HG03280 (cell line): ENCODE measurements around the gene ZBTB45.
"Not testable (repeated sequence)": the region's sequence is repeated elsewhere in the genome, so short reads cannot be mapped to it uniquely, and the experiment has no call there.

Experiments used
- ATAC-seq: cut with Tn5 transposase; IDR thresholded peaks from one replicate; pipeline ENCODE4 v1.9.1; 2021; ENCODE audit warnings: mild to moderate bottlenecking, moderate library complexity; ENCODE audit not compliant: unreplicated experiment

ZBTB45 gene

DNA sequence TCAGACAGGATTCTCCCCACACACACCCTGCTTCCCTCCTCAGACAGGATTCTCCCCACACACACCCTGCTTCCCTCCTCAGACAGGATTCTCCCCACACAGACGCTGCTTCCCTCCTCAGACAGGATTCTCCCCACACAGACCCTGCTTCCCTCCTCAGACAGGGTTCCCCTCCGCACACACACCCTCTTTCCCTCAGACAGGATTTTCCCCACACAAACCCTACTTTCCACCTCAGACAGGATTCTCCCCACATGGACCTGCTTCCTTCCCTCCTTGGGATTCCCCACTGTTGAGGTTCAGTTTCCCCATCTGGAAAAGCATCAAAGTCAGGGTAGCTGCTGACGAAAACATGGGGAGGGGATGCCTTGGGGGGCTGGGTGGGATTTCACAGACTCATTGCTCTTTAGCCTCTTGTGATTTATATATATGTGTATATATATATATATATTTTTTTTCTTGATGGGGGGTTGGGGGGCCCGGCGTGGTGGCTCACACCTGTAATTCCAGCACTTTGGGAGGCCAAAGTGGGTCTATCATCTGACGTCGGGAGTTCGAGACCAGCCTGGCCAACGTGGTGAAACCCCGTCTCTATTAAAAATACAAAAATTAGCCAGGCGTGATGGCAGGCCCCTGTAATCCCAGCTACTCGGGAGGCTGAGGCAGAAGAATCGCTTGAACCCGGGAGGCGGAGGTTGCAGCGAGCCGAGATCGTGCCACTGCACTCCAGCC is 23.2 kb upstream of the ZBTB45 start:
- not testable (repeated sequence) for ATAC-seq

DNA sequence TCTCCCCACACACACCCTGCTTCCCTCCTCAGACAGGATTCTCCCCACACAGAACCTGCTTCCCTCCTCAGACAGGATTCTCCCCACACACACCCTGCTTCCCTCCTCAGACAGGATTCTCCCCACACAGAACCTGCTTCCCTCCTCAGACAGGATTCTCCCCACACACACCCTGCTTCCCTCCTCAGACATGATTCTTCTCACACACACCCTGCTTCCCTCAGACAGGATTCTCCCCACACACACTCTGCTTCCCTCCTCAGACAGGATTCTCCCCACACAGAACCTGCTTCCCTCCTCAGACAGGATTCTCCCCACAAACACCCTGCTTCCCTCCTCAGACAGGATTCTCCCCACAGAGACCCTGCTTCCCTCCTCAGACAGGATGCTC is 19.6 kb upstream of the ZBTB45 start:
- not testable (repeated sequence) for ATAC-seq

DNA sequence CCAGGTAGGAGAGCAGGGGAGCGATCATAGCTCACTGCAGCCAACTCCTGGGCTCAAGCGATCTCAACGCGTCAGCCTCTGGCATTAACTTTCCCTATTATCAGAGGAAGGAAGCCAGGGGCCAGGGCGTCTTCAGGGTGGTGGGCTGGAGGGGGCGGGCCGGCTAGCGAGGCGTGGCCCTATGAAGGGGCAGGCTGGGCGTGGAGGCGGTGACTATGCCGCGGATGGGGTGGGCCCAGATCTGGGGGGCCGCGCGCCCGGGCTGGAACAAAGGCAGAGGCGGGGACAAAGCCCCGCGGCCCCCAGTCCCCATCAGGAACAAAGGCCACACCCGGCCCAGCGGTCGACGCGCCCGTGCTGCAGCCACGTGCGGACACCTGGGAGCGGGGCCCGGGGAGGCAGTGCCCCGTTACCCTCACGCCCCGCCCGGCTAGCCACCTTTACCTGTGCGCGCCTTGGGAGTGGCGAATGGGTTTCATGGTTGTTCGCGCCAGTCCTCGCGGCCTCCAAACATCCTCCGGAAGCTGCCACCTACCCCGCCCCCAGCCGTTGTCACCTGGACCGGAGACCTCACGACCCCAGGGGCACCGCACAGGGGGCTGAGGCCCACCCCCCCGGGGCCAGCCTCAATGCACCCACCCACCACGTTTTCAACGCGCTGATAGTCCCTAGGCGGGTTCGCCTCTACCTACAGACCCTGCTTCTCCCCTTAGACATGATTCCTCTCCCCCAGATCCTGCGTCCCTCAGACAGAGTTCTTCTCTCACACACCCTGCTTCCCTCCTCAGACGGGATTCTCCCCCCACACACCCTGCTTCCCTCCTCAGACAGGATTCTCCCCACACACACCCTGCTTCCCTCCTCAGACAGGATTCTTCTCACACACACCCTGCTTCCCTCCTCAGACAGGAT is 18.9 kb upstream of the ZBTB45 start:
- no peak for ATAC-seq

DNA sequence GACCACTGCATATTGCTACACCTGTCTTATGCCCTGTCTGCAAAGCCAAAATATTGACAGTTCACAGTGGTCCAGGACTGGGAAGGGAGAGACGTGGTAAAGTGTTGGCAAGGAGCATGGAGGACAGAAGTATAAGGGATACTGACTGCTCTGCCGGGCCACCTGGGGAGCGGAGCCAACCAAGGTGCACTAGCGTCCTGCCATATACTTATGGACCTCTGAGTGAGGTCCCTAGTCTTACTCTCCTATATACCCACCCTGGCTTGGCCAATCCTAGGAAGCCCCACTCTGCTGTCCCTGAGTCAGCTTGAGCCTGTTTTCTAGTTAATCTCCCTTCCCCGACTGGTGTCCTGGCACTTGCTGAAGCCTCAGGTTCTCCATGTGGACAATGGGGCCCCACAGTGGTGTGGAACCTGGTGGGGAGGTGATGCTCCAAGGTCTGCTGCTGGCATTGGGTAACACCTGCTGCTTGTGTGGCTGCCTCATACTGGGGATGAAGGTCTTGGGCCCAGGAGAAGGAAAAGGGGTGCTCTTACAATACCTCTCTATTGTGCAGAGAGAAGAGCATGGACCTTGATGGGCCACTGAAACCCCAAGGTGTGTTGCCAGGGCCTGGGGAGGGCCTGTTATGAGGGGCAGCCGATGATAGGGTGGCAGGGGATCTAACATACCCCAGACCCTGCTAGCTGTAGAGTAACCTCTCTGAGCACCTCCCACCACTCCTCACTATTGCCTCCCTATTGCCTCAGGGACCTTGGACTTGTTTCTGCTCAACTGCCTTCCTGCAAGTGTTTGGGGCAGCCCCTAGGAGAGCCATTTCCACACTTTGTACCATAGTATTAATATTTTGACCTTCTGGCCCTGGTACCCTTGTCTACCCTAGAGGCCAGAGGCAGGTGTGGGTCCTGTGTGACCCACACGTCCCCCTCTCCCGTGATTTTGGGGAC is 17.5 kb upstream of the ZBTB45 start:
- ATAC-seq: no peak

DNA sequence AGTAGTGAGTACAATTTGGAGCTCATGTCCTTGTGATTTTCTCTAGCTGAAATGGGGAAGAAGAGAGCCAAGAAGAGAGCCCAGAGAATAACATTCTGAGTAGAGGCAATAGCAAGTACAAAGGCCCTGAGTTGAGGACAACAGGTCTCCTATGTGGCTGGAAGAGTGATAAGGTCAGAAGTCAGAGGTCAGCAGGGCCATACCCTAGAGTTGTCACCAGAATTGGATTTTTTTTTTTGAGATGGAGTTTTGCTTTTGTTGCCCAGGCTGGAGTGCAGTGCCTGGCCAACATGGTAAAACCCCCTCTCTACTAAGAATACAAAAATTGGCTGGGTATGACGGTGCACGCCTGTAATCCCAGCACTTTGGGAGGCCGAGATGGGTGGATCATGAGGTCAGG is 16.2 kb upstream of the ZBTB45 start:
- no peak for ATAC-seq

DNA sequence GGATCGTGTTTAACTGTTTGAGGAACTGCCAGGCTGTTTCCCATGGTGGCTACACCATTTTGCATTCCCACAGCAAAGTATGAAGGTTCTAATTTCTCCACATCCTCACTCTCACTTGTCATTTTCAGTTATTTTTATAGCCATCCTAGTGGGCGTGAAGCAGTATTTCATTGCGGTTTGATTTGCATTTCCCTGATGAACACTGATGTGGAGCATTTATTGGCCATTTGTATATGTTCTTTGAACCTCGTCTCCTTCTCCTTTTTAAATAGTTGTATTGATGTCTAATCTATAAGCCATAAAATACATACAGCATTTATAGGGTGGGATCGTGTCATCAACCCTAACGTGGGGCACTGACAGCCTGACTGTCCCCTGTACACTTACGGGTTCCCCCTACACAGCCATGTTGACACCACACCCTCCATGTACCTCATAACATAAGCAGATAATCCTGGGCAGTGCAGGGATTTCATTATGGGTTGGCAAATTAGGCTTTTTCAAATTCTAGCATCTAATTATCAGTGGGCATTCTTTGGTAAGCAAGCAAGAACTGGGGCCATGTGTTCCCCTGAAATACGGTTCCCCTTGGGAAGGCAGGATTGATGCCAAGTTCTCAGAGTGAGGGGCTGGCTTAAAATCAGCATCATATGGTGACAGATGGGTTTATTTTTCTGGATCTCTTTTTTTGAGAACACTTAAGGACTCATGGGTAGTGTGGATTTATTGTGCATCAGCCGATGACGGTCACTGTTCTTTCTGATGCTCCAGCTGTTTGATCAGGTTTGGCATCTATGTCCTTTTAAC is 11.6 kb upstream of the ZBTB45 start:
- ATAC-seq: no peak

DNA sequence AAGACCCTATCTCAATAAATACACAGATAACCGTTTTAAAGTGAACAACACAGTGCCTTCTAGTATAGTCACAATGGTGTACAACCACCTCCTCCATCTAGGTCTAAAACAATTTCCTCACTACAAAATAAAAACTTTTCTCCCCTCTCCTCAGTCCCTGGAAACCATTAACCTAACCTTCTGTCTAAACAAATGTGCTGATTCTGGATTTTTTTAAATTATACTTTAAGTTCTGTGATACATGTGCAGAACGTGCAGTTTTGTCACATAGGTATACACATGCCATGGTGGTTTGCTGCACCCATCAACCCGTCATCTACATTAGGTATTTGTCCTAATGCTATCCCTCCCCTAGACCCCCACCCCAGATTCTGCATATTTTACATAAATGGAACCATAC is 9.8 kb upstream of the ZBTB45 start:
- no peak for ATAC-seq

DNA sequence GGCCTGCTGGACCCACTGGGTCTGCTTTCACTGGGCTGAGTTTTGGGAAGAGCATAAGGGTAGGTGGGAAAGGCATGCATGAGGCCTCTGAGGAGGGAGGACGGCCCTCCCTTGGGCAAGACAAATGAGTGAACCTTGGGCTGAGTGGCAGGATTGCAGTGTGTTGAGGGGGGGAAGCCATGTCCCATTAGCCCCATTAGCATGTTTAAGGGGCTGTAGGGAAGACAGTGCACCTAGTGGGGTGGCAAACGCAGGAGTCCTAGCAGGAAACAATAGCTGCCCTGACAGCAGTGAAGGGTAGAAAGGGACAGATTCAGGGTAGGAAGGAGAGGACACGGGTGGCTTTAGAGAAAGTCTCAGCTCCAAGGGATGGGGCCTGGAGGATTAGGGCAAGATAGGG is 3.1 kb upstream of the ZBTB45 start:
- no peak for ATAC-seq

DNA sequence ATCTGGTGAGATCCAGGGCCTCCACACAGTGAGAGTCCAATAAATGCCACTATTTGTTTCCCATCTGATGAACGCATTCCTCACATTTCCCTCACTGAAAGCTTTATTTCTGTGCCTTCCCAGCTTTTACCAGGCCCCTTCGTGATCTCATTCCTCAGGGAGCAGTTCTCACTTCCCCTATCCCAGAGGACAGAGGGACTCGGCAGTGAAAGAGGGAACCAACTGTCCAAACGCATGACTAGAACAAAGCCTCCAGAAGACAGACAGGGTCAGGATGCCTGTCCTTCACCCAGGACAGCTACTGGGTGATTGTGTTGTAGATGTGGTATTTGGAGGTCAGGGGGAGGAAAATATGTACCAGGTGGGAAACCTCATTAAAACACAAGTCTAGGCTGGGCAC is 2.0 kb upstream of the ZBTB45 start:
- no peak for ATAC-seq

DNA sequence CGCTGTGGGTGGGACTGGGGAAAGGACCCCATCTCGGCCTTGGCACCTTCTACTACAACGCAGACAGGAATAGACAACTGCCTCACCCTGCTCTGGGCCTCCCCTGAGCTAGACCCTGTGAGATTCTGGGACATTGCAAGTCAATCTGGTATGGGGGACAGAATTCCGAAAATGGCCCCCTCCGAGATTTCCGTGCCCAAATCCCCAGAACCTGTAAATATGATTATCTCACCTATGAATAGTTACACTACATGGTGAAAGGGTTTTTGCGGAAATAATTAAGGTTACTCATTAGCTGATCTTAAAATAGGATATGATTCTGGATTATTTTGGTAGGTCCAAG is 618 bp upstream of the ZBTB45 start:
- no peak for ATAC-seq

DNA sequence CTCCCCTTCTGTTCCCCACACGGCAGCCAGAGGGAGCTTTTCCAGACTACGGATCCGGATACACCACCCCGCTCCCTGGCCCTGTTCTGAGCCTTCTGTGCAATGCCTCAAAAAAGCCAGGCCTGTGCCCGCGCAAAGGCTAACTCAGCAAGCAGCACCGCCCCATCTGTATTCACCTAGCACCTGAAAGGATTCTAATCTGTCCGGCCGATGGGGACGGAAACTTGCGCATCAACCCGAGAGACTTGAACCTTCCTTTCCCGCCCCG is 589 bp downstream of the ZBTB45 start:
- ATAC-seq: no peak

DNA sequence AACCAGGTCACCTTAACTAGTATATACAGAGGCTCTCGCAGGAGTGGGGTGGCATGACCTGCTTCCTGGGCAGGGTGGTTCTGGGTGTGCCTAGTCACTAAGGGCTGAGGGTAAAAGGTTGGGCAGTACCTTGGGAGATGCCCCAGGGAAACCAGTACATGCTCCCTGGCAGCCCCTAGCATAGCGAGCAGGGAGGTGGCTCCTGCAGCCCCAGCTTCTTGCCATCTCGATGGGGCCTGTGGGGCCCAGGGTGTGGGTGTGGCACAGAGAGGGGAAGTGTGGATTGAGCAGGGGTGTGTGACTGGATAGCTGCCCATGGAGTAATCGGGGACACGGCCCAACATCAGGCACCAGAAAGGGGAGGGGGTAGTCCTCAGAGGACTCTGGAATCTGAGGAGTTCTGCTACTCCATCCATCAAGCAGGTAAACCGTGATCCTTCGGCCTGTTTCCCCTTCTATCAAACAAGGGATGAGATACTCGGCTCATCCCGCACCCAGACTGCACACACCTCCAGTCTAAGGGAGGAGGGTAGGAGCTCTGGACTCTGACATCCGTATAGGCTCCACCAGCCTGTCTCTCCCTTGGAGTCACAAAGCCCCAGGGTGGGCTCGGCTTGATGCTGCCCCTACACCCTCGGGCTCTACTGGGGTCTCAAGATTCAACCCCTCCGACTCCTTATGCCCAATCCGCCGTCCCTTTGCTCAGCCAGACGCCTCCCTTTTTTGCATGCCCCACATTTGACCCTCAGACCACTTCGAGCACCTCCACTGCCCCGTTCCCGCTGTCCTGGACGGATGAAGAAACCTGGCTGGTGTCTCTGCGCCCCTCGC is 1.1 kb downstream of the ZBTB45 start:
- ATAC-seq: no peak

DNA sequence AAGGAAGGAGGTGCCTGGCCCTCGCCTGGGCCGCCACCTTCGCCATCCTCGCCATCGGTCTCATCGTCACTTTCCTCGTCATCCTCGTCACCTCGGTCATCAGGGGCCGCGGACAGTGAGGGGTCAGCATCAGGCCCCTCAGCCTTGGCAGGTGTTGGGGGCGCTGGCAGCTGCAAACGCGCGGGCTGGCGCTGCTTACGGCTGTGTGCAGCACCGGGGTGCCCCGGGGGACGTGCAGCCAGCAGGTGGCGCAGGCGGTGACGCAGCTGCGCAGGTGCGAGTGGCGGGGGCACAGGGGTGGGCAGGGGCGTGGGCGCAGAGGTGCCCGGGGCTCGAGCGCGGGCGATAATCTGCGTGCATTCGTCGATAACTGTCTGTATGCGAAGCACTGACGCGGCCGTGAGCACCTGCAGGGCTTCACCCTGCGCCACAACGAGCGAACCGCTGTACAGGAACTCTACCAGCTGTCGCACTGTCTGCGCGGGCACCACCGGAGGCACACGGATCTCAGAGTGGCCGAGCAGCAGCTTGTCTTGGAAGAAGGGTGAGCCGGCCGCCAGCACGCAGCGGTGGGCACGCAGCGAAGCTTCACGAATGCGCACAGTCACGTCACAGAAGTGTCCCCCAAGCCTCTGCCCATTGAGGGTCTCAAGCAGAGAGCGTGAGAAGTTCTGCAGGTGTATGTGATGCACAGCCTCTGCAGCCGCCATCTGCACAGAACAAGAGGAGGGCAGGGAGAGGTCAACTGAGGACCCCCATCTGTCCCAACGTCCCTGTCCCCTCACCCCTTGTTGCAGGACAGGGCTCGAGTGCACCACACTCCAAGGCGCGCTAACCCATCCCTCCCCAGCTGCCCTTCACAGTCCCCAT is 2.4 kb downstream of the ZBTB45 start:
- no peak for ATAC-seq

DNA sequence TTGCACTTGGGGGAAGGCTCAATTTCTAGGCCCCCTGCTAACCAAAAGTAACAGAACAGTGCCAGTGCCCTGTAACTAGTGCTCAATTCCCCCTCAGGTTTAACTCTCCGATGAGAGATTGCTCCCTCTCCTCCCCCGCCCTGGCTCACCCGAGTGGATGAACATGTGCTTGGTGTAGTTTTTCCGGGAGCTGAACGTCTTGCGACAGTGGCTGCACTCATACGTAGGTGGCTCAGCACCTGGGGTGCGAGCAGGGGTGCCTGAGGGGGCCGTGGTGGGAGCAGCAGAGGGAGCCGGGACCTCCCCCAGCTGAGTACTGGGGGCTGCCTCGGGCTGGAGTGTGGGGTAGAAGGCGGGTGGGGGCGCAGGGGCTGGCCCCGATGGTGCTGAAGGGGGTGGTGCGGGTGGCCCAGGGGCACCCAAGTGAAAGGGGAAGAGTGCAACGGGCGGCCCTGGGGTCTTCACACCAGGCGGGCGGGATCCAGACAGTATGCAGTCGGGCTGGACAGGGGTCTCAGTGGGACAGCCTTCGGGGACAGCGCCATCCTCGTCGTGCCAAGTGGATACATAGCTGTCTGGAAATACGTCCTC is 3.3 kb downstream of the ZBTB45 start:
- ATAC-seq: no peak

DNA sequence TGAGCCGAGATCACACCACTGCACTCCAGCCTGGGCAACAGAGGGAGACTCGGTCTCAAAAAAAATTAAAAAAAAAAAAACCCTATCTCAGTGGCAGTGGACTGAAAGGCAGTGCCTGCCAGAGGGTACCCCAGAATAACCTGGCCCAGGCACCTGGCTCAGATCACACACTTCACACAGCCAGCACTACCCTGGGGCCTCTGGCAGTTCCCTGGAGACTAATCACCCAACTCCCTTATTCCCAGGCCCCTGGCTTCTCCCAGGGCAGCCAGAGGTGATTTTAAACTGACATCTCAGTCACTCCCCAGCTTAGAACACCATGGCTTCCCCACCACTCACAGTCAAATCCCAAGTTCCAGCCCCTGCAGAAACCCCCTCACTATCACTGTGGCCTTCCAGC is 4.4 kb downstream of the ZBTB45 start:
- no peak for ATAC-seq

DNA sequence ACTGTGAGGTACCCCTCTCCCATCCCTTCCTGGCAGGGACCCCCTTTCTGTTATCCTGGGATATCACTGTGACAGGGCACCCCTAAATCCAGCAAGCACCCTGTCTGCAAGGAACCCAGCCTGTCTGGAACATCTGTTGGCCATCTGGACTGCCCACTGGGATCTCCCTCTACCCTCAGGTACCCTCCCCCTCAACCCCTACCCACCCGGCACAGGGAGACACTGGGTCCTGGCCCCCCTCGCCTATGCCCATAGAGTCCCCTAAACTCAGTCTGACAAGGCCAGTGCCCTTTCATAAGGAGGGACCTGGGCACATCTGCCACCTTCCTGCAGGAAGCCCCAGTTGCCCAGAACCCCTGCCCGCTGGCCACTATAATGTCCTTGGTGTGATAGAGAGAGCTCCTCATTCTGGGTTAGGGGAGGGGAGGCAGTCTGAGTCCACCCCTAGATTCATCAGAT is 5.0 kb downstream of the ZBTB45 start:
- ATAC-seq: no peak

DNA sequence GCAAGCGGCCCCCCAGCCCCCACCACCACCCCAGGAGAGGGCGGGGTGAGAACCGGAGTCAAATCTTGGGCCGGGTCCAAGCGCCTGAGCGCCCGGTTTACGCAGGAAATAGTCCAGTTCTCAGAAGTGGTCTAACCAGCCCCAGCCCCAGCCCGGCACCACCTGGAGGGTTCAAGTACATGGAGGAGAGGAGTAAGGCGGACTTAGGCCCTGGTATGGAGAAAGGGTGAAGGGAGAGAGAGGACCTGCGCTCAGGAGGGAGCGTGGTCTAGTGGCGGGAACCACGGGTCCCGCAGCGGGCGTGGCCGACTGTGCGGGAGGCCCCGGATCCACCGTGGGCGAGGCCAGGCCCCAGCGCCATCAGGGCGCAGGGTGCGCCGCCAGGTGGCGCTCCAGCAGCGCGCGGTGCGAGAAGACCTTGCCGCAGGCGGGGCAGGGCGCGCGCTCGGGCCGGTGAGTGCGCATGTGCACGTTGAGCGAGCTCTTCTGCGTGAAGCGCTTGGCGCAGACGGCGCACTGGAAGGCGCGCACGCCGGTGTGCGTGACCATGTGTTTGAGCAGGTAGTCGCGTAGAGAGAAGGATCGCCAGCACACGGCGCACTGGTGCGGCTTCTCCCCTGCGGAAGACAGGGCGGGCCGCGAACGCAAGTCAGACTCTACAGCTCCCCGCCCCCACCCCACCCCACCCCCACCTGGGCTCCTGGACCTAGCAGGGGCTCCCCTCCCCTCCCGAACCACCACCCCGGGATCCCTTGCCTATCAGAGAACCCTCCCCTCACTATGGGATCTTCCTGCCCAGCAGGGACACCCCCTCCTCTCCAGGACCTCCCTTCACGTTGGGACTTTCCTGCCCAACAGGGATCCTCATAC is 5.7 kb downstream of the ZBTB45 start:
- peak; percentile 81 for ATAC-seq
